Kidney epithelial cell (primary cell): ENCODE results near the gene CLMN. TPM values are rescaled to one million over a fixed set of nuclear protein-coding genes. Genes with fewer than 3 reads are reported as not detected.
A peak's percentile ranks its signal among the peaks of the same experiment; 100 is the strongest.

ENCODE experiments used
- DNase-seq: peaks from one replicate; pipeline ENCODE4 v3.0.0-alpha.2; 2010; ENCODE audit warnings: low read depth
- H3K27me3 ChIP-seq: 2 replicates; pipeline ENCODE4 v1.6.0; 2011; ENCODE audit warnings: low read length; ENCODE audit not compliant: control insufficient read depth, insufficient read depth
- H3K36me3 ChIP-seq: 2 replicates; pipeline ENCODE4 v1.5.1; 2011; ENCODE audit warnings: low read length; ENCODE audit not compliant: control insufficient read depth, insufficient read depth
- H3K4me3 ChIP-seq: 2 replicates; pipeline ENCODE4 v1.5.1; 2011; ENCODE audit warnings: low read depth, mild to moderate bottlenecking, control low read depth, low read length
- CTCF ChIP-seq: IDR thresholded peaks from 2 replicates; pipeline ENCODE4 v1.5.1; 2011; ENCODE audit warnings: mild to moderate bottlenecking, moderate library complexity, low read length, control low read depth, inconsistent platforms; ENCODE audit not compliant: insufficient read depth, poor library complexity, severe bottlenecking
- total RNA-seq: library from RNA; depleted of rRNA; stranded (reverse); fragments of >200 nt; gene quantifications from 2 replicates; pipeline ENCODE4 v1.2.3, GENCODE V29; 2015

Gene CLMN
- total RNA-seq, result 9.5 and 9.8 TPM in 2 replicates

GRCh38 chr14:95319312-95320077 lies at the start of gene CLMN:
Gene CLMN (minus strand): TSS chr14:95319908. CDS start chr14:95319792, 116 bp downstream.
- peak within 1 kb of the TSS; percentile 68 for H3K4me3 ChIP-seq
- DNase-seq, result no peak
- H3K27me3 ChIP-seq, result no peaks in the 10 kb centered on the region
- no peak for TF ChIP-seq CTCF
- H3K36me3 ChIP-seq, result no peaks in the 10 kb centered on the region

GRCh38 chr14:95365401-95365800 lies 45.7 kb upstream of the CLMN start:
- Histone ChIP-seq H3K4me3 (no peak overlapping the region), H3K36me3 (no peaks in the 10 kb centered on the region), H3K27me3 (peaks cover 12% of the 10 kb centered on the region)
- TF ChIP-seq CTCF, result no peak
- no peak for DNase-seq

GRCh38 chr14:95364481-95365209 lies 44.9 kb upstream of the CLMN start:
- no peak overlapping the region for H3K4me3 ChIP-seq
- no peaks in the 10 kb centered on the region for H3K36me3 ChIP-seq
- DNase-seq, result no peak
- no peak for TF ChIP-seq CTCF
- H3K27me3 ChIP-seq, result peaks cover 12% of the 10 kb centered on the region

- no peak for TF ChIP-seq CTCF
- Histone ChIP-seq H3K27me3 (peaks cover 12% of the 10 kb centered on the region), H3K4me3 (no peak overlapping the region), H3K36me3 (no peaks in the 10 kb centered on the region)
- no peak for DNase-seq
These were observed 43.8 kb upstream of the CLMN start for GRCh38 chr14:95363468-95363954.

GRCh38 chr14:95362138-95362494 lies 42.4 kb upstream of the CLMN start:
- Histone ChIP-seq H3K4me3 (no peak overlapping the region), H3K27me3 (peaks cover 12% of the 10 kb centered on the region), H3K36me3 (no peaks in the 10 kb centered on the region)
- DNase-seq, result no peak
- no peak for TF ChIP-seq CTCF
